Astrocyte (in vitro differentiated cells and primary cell): ENCODE measurements around the gene SLC16A1.

ENCODE experiments used
- EZH2 ChIP-seq: IDR thresholded peaks from 2 replicates; pipeline ENCODE4 v1.6.1; 2012; ENCODE audit warnings: mild to moderate bottlenecking, low read length, inconsistent platforms; ENCODE audit not compliant: insufficient read depth
- TF ChIP-seq, protein P1 (sequence below): IDR thresholded peaks from 2 replicates; pipeline ENCODE4 v1.5.1; 2011; ENCODE audit warnings: low read depth, mild to moderate bottlenecking, inconsistent platforms, low read length, moderate library complexity; ENCODE audit not compliant: insufficient read depth

DNA sequence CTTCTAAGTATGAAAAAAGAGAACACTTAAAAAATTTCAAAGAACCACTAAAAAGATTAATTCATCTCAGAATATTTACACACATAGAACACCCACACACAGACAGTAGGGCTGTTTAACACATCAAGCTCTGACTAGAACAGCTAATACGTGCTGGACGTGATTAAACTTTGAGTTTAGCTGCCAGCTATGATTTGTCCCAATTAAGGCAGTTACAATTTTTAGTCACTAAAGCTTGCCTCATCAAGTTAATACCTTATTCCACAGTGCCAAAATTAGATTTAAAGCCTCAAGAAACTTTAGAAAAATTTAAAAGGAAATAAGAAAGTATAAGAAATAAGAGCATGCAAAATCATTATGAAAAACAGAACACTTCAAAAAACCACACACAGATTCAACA, 18.9 kb downstream of the SLC16A1 start:
- TF ChIP-seq, protein P1, sequence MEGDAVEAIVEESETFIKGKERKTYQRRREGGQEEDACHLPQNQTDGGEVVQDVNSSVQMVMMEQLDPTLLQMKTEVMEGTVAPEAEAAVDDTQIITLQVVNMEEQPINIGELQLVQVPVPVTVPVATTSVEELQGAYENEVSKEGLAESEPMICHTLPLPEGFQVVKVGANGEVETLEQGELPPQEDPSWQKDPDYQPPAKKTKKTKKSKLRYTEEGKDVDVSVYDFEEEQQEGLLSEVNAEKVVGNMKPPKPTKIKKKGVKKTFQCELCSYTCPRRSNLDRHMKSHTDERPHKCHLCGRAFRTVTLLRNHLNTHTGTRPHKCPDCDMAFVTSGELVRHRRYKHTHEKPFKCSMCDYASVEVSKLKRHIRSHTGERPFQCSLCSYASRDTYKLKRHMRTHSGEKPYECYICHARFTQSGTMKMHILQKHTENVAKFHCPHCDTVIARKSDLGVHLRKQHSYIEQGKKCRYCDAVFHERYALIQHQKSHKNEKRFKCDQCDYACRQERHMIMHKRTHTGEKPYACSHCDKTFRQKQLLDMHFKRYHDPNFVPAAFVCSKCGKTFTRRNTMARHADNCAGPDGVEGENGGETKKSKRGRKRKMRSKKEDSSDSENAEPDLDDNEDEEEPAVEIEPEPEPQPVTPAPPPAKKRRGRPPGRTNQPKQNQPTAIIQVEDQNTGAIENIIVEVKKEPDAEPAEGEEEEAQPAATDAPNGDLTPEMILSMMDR, result no peak
- no peak for TF ChIP-seq EZH2
